Stimulated activated CD8-positive, alpha-beta memory T cell treated with anti-CD3 and anti-CD28 coated beads, Interleukin-7, amount 100 ng/mL, for 4 hours (primary cell): Measurements from ENCODE around the gene ENTREP3.

Source experiments
- DNase-seq, 2 donors: peaks; one replicate each; pipeline ENCODE4 v3.0.0-alpha.2; 2020; ENCODE audit warnings: low read depth in 2 of 2

ENTREP3 gene

GRCh38 chr1:155278689-155279160 is 23.4 kb upstream of the ENTREP3 start:
- DNase-seq, result no peak

DNA sequence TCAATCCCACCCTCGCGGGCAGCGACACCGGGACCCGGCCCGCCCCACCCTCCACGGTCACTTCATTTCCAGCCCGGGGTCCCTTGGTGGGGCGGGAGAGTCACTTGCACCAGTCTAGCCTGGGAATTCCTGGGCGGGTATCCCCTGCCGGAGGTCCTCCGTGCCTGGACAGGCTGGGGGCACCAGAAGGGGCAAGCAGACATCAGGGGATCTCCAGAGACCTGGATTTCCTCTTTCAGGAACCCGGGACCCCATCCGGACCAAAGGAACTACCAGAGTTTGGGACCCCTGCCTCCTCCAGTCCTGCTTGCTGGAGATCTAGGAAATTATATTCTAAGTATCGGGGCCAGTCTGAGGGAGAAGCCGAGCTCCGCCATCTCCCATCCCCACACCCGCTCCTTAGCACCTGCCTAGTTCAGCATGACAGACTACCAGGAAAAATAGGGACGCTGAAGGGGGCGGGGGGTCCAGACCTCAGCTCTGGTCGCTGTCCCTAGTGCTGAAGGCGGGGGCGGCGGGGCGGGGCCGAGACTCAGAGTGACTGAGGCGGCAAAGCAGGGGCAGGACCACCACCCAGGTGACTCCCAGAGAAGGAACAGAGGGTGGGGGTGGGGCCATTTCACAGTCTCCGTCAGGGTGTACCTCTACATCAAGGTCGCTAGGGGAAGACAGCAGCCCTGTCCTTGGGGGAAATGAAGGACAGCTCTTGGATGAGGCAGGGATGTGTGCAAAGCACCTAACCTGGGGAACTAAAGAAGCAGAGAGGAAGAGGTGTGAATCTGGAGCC is 22.8 kb upstream of the ENTREP3 start:
- peak; percentile 63 to 65 for DNase-seq

GRCh38 chr1:155277070-155277901 is 22.0 kb upstream of the ENTREP3 start, which contains the start of gene HCN3:
Gene HCN3, plus strand, starts transcription at chr1:155277463. Its CDS starts 128 bp downstream, at chr1:155277591.
- peak; percentile 89 to 92 for DNase-seq

DNA sequence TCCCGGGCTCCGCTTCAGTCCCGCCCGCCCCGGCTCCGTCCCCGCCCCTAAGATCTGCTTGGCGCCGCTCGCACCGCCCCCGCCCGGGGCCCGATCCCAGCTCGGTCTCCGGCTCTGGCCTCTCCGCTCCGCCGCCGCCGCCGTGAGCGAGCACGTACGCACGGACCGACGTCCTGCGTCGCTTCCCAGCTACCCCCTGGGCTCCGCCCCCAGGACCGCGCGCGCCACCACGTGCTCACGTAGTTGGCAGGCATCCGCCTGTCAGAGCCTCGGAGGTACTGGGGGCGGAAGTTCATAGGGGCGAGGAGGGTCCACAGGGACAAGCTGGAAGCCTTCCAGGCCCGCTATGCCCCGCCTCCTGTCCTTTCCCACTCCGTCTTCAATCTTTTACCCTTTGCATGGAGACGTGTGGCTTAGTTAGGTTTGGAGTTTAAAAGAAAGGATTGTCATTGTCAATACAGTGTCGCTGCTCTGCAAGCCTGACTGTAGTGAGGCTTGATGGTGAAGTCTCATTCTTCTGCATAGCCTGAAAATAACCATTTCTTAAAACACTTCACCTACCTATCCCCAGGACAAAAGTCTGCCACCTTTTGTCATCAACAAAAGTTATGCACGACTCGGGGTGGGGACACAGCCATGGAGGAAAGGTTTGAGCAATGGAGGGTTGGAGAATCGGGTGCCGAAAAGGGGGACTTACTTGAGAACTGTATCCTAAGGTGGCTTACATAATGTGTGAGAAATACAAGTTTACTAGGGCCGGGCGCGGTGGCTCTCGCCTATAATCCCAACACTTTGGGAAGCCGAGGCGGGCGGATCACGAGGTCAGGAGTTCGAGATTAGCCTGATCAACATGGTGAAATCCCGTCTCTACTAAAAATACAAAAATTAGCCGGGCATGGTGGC is 18.3 kb upstream of the ENTREP3 start, which contains the start of gene CLK2:
Gene CLK2 (minus strand): TSS at position 162 of the 903 bp plus-strand sequence. CDS start 2,527 bp downstream, outside the sequence.
- peak; percentile 90 to 97 for DNase-seq

DNA sequence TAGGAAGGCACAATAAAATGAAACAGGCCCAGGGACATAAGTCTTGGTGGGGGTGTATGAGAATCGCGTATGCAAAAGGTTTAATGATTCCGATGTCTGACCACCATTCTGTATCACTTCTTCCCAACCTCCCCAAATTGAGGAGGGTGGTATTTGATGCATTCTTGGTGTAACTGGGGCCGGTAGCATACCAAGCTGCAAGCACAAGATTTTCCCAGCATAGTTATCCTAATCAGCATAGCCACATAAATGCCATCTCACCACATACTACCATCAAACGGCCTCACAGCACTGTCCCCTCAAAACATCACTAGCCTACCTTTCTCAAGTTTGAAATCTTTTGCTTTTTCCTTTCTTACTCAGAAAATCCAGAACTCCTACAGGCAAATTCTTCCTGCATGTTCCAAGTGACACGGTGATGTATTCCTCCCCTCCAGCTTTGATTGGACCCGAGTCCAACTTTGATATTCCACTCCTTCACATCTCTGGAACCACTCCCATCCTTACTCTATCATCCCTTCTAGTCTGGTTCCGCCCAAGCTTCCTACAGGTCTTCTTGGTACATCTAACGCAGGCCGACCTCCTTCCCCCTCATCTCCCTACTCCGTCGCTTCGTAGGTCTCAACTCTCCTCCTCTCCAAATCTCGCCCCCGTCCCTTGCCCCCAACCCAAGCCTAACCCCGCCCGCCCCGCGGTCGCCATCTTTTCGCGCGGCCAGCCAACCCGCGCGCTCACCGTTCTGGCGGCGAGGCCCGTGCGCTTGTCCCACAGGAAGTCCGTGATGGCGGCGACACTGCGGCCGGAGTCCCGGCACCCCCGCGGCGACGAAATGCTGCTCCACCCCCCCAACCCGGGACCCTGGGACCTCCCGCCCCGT is 17.4 kb upstream of the ENTREP3 start:
- DNase-seq, result peak in 1 of 2 donors; percentile 9

DNA sequence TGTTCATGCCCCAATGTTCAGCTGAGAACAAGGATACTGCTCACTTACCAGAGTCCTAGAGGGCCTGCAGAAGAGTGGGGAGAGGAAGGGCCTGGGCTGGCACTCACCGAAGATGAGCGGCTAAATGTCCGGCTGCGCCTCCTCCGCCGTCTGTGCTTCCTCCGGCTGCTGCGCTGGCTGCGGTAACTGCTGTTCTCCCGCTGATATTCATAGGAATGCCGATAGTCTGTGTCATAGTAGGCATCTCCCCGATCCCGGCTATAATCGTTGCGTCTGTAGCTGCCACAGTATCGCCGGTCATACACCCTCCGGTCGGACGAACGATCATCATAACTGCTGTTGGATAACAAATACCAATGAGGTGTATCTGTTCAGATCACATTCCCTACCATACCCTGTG is 14.1 kb upstream of the ENTREP3 start:
- no peak for DNase-seq

DNA sequence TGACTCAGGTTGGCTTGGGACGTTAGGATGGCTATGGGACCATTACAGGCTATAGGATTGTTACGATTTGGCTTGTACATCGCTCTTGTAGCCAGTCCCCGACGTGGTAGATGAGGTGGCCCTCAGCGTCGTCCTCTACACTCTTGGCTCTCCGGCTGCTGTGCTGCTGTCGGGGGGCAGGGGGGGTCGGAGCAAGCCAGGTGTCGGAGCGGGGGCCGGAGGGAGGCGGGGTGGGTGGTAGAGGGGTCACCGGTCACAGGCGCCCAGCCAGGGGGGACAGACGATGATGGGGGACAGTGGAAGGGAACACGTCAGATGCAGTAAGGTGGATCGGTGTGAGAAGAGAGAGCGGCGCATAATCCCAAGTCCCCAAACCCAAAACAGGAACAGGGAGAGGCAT is 13.3 kb upstream of the ENTREP3 start:
- DNase-seq, result no peak

GRCh38 chr1:155267373-155267772 is 12.1 kb upstream of the ENTREP3 start:
- DNase-seq, result no peak

DNA sequence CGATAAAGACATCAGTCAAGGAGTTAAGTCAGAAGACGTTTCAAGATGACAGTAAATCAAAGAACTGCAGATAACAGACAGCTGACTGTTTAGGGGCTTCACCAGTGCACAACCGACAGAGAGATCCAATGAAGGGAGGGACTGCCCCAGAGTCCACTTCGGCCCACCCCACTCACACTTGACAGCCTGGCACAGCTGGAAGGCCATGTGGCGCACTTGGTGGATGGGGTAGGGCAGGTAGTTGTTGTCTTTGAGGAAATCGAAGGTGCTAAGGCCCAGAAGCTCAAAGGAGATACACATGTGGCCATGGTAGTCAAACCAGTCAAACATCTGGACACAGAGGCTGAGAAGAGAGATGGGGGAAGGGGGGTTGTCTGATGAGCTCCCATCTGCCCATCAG is 11.3 kb upstream of the ENTREP3 start:
- DNase-seq, result no peak

- DNase-seq, result no peak
Measured at GRCh38 chr1:155263067-155263466, 7.8 kb upstream of the ENTREP3 start.

DNA sequence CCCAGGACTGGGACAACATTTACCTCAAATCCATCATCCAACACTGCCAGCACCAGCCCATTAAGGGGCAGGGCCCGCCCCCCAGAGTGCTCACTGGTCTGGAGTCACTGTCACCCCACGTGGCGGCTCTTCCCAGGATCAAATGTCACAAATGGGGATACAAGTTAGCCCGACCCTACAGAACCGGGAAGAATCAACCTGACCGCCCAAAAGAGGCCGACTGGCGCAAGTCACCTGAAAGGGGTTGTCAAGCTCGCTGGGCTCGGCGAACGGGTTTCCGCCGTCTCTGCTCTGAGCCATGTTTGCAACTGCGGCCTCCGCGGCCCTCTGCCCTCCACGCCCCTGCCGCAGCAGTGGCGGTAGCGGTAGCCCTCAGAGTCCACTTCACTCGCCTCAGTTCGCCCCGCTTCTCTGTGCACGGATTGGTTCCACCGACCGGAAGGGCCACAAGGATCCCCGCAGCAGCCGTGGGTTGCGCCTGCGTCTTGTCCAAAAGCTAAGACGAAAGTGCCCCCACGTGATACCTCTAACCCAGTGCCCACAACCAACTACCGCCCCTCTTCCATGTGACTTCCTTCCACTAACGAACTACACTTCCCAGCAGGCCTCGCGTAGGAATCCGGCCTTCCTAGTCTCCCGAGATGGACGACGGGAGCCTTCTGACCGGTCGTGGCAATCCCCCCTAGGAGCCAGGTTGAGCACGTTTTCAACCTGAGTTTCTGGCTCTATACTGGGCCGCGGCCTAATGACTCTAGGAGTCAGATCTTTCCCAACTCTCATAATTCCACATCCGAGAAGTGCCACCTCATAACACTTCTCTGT is 6.8 kb upstream of the ENTREP3 start, which contains the start of gene SCAMP3:
Gene SCAMP3 (minus strand): TSS at position 509 of the 822 bp plus-strand sequence. CDS start 209 bp downstream, at position 300.
- DNase-seq, result peak; percentile 82 to 85

GRCh38 chr1:155261493-155261851 is 6.2 kb upstream of the ENTREP3 start:
- no peak for DNase-seq

- DNase-seq, result no peak
Measured at GRCh38 chr1:155260276-155260675, 5.0 kb upstream of the ENTREP3 start.

- no peak for DNase-seq
Measured at GRCh38 chr1:155256058-155256852, 972 bp upstream of the ENTREP3 start.

- DNase-seq, result no peak
Measured at GRCh38 chr1:155254714-155255242, 505 bp downstream of the ENTREP3 start.

GRCh38 chr1:155254228-155254713 is 1.0 kb downstream of the ENTREP3 start:
- no peak for DNase-seq

- no peak for DNase-seq
Measured at GRCh38 chr1:155253797-155254196, 1.5 kb downstream of the ENTREP3 start.

GRCh38 chr1:155253208-155253607 is 2.1 kb downstream of the ENTREP3 start:
- DNase-seq, result no peak
